ENCODE data around the gene SPAG17.
A peak's percentile ranks its signal among the peaks of the same experiment; 100 is the strongest.
"Not testable (repeated sequence)": the region's sequence is repeated elsewhere in the genome, so short reads cannot be mapped to it uniquely, and the experiment has no call there.

Gene SPAG17

GRCh38 chr1:117976381-117976780 is 208.6 kb downstream of the SPAG17 start:
- DNase-seq (ENCODE audit: low read depth, low spot score): no peak

DNA sequence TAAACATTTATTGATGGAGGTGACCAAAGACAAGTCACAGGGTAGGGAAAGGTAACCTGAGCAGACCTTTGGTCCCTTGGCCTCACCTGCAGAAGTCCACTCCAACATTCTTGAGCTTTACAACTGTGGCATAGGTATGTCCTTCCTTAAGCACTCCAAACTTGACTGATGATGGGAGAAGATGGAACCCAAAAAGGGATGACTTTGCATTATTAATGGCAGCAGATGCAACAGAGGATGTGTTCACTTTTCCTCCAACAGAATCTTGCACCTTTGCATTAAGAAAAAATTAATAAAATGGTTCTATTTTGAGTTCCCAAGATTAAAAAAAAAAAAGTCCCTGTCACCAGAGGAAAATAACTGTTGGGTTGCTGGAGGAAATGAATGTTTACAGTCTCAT is 213.3 kb downstream of the SPAG17 start:
- DNase-seq (ENCODE audit: low read depth, low spot score): no peak

GRCh38 chr1:117970252-117970651 is 214.8 kb downstream of the SPAG17 start:
- DNase-seq (ENCODE audit: low read depth, low spot score): no peak

DNA sequence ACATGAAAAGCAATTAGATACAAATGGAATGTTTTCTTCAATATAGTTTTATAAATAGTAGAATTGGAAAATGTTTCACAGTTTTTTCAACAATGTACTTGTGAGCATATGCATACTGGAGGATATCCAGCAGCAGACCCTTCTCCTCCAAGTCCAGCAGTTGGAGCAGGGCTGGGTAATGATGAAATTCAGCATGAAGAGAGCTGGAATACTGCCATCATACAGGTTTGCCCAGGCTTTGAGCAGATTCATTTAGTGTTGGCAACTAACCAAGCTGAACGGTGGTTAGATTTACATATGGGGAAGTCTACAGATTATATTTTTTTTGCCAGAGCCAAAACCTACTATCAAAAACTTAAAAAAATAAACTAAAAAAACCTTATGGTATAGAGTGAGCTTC is 217.1 kb downstream of the SPAG17 start:
- DNase-seq (ENCODE audit: low read depth, low spot score): peak; percentile 16

DNA sequence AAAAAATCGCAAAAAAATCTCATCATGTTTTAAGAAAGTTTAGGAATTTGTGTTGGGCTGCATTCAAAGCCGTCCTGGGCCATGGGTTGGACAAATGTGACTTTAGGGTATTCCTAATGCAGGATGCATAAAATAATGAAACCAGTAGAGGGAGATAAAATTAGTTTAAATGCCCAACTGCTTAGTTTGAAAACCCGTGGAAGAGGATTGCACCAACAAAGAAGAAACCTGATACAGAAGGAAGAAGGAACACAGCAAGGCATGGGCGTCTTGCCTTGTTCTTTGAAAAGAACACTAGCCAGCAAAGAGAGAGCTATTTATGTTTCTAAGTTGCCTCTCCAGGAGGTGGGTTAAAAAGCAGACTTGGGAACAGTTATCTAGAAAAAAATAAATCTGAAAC is 217.6 kb downstream of the SPAG17 start:
- DNase-seq (ENCODE audit: low read depth, low spot score): peak; percentile 44

DNA sequence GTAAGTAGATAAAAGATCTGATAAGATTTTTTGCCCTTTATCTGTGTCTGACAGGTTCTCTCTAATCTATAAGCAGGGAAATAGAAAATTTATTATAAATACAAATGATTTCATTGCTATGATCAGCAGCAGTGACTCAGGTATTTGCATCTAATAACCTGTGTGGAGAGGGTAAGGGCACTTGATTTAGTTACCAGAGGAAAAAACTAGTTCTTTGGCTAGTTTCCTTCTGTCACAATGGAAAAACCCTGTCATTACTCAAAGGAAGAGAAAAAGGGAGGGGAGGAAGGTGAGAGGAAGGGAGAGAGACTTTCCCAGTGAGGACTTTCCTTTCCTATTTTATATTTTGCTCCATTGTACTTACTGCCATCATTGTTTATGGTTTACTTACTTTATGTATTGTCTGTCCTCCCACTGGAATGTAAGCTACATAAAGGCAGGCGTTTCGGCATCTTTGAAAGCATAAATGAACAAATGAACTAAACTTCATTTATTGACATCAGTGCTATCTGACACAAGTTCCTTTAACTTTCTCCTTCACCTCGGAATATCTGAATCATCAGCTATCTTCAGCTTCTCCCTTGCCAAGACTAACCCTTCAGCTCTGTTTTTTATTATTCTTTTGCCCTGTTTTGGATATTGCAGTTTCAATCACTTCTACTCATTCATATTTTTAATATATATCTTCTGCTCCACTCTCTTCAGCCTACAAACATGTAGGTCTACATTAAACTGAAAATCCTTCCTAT is 220.6 kb downstream of the SPAG17 start:
- no peak for DNase-seq (ENCODE audit: low read depth, low spot score)

DNA sequence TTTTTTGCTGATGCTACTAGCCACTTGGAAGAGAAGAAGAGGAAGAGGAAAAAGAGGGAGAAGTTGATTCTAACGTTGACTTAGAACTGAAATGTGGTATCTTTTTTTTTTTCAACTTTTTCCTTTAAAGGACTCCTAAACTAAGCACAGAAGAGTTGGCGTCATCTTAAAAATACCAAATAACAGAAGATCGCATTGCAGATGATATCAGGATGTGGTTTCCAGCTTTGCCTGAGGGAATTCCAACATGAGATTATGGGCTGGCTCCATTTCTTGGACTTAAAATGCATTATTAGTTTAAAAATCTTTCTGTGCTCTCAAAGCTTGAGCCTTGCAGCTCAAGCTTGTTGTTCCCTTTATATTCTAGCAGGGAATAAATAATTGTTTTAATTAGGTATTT is 225.7 kb downstream of the SPAG17 start:
- no peak for DNase-seq (ENCODE audit: low read depth, low spot score)

- DNase-seq (ENCODE audit: low read depth, low spot score): no peak
Measured at GRCh38 chr1:117952386-117952785, 232.6 kb downstream of the SPAG17 start.

DNA sequence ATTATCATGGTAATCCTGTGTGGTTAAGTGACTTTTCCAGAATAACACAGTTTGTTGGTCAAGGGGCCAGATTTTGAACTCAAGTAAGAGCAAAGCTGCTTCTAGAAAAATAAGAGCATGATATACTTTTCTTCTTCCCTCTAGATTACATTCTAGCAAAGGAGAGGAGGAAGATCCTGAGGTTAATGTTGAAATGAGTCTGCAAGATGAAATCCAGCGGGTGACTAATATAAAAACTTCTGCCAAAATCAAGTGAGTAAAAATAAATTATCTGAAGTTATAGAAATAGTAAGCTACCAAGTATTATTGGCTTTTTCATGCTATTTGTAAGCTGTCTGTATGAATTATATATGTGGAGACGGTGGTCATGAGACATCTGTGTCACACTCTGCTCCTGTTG is 242.7 kb downstream of the SPAG17 start:
- DNase-seq (ENCODE audit: low read depth, low spot score): no peak

DNA sequence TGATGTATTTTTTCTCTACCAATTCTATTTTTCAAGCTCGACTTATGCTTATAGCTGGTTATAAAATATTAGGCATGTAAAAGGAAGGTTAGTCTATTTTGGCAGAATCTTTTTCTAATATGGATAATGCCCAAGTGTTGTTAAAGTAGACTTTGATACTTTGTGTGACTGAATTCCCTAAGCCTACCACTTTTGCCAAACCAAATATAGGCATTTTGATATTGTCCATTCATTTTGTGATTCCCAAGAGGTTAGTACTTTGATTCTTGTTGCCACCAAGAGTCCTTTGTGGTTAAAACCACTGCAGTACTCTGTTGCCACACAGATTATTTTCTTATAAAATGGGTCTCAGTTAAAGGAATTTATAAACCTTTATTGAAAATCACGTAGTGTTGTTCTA is 251.3 kb downstream of the SPAG17 start:
- DNase-seq (ENCODE audit: low read depth, low spot score): no peak

DNA sequence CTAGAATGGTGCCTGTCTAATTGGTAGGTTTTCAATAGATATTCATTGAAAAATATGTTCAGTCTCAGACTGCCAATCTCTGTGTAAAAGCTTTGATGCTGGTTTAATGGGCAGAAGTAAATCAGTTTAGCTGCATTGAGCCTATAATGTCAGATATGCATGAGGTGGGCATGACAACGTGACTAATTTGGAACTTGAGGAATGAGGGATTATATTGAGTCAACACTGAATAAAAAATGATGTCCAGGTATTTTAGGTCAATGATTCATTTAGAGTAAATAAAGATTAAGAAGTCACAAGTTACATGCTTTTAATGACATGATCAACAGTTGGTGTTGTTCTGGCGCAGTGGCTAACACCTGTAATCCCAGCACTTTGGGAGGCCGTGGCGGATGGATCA is 252.5 kb downstream of the SPAG17 start:
- no peak for DNase-seq (ENCODE audit: low read depth, low spot score)

DNA sequence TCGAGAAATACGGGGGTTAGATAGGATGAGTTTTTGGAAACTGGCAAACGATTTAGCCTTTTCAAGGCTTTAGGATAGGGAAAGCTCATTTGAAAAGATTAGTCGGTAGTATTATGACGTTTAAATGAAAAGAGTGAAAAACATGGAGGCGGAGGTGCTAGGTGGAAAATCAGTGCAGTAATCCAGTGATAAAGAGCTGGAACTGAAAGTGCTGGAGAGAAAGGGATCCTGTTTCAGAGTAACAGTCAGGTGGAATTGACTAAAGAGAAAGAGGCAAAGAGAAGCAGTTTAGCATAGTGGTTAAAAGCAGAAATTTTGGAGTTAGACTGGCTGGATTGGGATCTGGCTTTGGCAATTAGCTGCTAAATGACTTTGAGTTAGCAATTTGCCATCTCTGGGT is 254.5 kb downstream of the SPAG17 start:
- DNase-seq (ENCODE audit: low read depth, low spot score): no peak

GRCh38 chr1:117930173-117930447 is 254.9 kb downstream of the SPAG17 start:
- DNase-seq (ENCODE audit: low read depth, low spot score): no peak

DNA sequence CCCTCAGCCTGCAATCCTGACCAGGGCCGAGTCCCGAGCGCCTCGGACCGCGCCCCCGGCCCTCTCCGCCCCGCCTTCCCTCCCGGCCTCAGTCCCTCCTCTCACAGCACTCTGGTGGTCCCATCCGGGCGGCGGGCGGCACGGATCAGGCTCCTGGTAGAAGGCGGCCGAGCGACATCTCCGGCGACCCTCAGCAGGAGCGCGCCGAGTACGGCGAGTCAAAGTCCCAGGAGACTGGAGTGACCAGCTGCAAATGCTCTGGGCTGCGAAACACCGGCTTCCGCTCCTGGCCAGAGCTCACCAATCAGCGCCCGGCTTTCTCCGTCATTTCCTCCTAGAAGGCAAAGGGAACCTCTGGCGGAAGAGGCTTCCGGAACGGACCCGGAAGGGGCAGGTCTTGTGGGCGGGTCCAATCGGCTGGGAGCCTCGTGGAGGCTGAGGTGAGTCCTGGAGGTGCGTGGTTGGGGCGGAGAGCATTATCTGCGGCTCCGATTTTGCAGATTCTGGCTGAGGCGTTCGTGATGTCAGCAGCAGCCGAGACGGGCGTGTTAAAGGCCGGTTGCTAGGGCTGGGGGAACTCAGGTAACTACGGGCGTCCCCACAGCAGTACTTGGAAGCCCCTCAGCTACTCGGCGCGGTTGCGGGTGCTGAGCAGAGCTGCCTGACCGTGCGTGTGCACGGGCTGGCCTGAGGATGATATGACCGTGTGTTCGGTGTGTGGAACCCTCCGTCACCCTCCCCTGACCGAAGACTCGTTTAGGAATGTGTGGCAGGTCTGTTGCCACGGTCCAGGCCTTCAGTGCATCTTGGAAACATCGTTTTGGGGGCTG is 255.5 kb downstream of the SPAG17 start, which contains the start of the genes GDAP2 and WDR3:
Gene GDAP2, minus strand, starts transcription at position 279 of the 830 bp plus-strand sequence. CDS start 9,264 bp downstream, outside the sequence.
Gene WDR3, plus strand, starts transcription at position 397 of the 830 bp plus-strand sequence. CDS start 3,581 bp downstream, outside the sequence.
- peak; percentile 76 for DNase-seq (ENCODE audit: low read depth, low spot score)

GRCh38 chr1:117928881-117929342 is 256.1 kb downstream of the SPAG17 start:
- DNase-seq (ENCODE audit: low read depth, low spot score): peak; percentile 24

DNA sequence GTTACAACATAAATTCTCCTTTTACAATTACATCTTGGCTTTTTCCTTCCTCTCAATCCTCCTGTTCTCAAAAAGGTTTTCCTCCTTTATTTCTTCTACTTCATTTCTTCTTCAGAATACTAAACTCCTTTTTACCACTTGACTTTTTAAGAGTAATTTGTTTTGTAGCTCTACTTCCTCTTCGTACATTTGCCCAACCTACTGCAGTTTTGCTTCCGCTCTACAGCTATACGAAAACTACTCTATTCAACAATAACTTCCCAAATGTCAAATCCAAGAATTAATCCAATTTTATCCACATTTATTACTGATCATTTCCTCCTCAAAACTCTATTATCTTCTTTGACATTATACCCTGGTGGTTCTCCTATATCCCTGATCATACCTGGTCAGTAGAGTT is 259.0 kb downstream of the SPAG17 start:
- no peak for DNase-seq (ENCODE audit: low read depth, low spot score)

DNA sequence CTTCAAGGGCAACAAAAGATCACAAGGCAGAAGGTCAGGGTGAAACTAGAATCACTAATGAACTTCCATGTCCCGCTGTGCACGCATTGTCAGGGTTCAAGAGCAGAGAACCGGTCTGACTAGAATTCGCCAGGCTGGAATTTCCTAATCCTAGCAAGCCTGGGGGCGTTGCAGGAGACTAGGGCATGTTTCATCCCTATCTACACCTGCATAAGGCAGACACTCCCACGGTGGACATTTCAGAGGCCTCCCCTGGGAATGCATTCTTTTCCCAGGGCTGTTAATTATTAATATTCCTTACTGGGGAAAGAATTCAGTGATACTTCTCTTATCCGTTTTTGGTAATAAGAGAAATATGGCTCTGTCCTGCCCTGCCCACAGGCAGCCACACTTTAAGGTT is 262.3 kb downstream of the SPAG17 start:
- not testable (repeated sequence) for DNase-seq (ENCODE audit: low read depth, low spot score)

DNA sequence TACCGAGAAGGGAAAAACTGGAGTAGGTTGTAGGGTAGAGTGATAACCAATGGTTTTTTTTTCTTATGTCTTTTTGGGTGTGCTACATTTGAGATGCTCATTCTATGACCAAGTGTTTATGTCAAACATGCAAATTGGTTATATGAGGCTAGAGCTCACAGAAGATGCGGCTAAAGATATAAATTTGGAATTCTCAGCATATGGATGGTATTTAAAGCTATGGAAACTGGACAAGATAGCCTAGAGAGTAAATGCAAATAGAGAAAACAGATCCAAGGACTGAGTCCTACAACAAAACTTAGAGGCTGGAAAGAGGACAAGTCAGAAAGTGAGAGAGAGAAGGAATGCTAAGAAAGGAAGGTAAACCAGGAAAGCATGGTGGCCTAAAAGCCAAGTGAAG is 263.0 kb downstream of the SPAG17 start:
- DNase-seq (ENCODE audit: low read depth, low spot score): no peak

DNA sequence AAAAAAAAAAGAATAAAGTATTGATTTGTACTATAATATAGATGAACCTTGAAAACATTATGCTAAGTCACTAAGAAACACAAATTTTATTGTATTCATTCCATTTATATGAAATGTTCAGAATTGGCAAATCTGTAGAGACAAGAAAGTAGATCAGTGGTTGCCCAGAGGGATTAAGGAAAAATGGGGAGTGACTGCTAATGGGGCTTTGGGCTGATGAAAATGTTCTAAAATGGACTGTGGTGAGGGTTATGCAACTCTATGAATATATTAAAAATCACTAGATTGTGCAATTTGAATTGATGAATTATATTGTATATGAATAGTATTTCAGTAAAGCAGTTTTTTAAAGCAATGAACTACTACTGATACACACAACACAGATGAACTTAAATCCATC is 265.7 kb downstream of the SPAG17 start:
- no peak for DNase-seq (ENCODE audit: low read depth, low spot score)

- no peak for DNase-seq (ENCODE audit: low read depth, low spot score)
Measured at GRCh38 chr1:117911051-117911450, 274.0 kb downstream of the SPAG17 start.

DNA sequence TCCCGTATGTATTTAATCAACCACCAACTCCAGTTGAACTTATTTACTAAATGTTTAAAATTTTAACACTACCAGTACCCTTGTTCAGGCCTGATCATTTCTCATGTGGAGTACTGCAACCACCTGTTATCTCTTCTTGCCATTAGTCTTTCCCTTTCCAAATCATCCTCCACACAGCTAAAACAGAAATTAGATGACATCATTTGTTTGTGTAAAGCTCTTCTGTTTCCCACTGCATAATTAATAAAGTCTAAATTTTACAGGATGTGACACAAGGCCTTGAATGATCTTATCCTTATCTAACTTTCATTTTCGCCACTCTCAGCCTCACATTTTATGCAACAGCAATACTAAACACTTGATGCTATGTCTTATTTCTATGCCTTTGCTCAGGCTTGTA is 280.0 kb downstream of the SPAG17 start:
- no peak for DNase-seq (ENCODE audit: low read depth, low spot score)

DNA sequence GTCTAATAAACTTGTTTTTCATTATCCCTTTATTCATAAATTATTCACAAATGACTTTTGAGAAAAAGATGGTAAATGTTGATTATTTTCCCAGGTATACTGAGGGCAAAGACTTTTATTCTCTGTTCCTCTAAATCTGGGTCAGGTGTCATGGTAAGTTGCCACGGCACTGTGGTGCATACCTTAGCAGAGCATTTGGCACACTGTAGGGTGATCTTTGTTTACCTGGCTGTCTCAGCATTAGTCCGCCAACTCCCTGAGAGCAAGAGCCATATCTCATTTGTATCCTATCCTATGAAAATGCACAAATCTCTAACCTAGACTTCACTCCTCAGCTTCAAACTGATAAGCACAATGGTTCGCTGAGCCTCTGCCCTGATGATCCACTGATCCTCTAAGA is 280.5 kb downstream of the SPAG17 start:
- no peak for DNase-seq (ENCODE audit: low read depth, low spot score)
